PC-9 (cell line): Measurements from ENCODE around the gene FADD. TPM values are rescaled to one million over a fixed set of nuclear protein-coding genes. Genes with fewer than 3 reads are reported as not detected.

Experiments used
- BruUV-seq: library from RNA; stranded (reverse); fragments of 400-500 nt; replicated peaks from 2 replicates; lab custom pipeline; 2021; lab: Mats Ljungman, UMichigan
- CTCF ChIA-PET: fragments of 300-600 bp; sonication (Branson Sonifier 250); formaldehyde crosslinking; loops from one replicate; lab custom pipeline; 2022; ENCODE audit warnings: antibody characterized with exemption; lab: Charles Lee
- POLR2A ChIA-PET: fragments of 300-600 bp; sonication (Branson Sonifier 250); formaldehyde crosslinking; loops from one replicate; lab custom pipeline; 2022; ENCODE audit warnings: antibody characterized with exemption; ENCODE audit not compliant: unreplicated experiment; lab: Charles Lee
- DNase-seq, 2 experiments: peaks; one replicate each; pipeline versions ENCODE4 v3.0.0 to v3.0.0-alpha.2; 2015 to 2022; ENCODE audit warnings: mixed read lengths in 1 of 2
- H2AFZ ChIP-seq: fragments of 200-600 bp; sonication (generic); 2 replicates; pipeline ENCODE4 v1.8.1; 2017; ENCODE audit warnings: antibody characterized with exemption
- H3F3A ChIP-seq: fragments of 200-600 bp; sonication (generic); 2 replicates; pipeline ENCODE4 v1.8.1; 2017; ENCODE audit warnings: antibody characterized with exemption, mild to moderate bottlenecking, low read depth; ENCODE audit not compliant: insufficient read depth
- H3K27ac ChIP-seq: fragments of 200-600 bp; sonication (generic); 2 replicates; pipeline ENCODE4 v1.6.1; 2016; ENCODE audit warnings: mixed run types
- H3K27me3 ChIP-seq: fragments of 200-600 bp; sonication (generic); 2 replicates; pipeline ENCODE4 v1.6.1; 2016; ENCODE audit warnings: low read depth, mixed run types; ENCODE audit not compliant: insufficient read depth
- H3K36me3 ChIP-seq: fragments of 200-600 bp; sonication (generic); 2 replicates; pipeline ENCODE4 v1.6.1; 2016; ENCODE audit warnings: low read depth, mixed run types
- H3K4me1 ChIP-seq: fragments of 200-600 bp; sonication (generic); replicated peaks from 2 replicates; pipeline ENCODE4 v1.6.1; 2016; ENCODE audit warnings: mixed run types; ENCODE audit not compliant: insufficient read depth
- H3K4me2 ChIP-seq: fragments of 200-600 bp; sonication (generic); 2 replicates; pipeline ENCODE4 v1.6.1; 2017; ENCODE audit warnings: mixed run types
- H3K4me3 ChIP-seq: fragments of 200-600 bp; sonication (generic); 2 replicates; pipeline ENCODE4 v1.6.1; 2016; ENCODE audit warnings: mixed run types
- H3K79me2 ChIP-seq: fragments of 200-600 bp; sonication (generic); 2 replicates; pipeline ENCODE4 v1.6.1; 2017; ENCODE audit warnings: low read depth, mixed run types
- H3K9me2 ChIP-seq: fragments of 200-600 bp; sonication (generic); 2 replicates; pipeline ENCODE4 v1.8.1; 2017; ENCODE audit warnings: mild to moderate bottlenecking; ENCODE audit not compliant: insufficient read depth
- H3K9me3 ChIP-seq: fragments of 200-600 bp; sonication (generic); 2 replicates; pipeline ENCODE4 v1.8.1; 2016; ENCODE audit warnings: low read depth; ENCODE audit not compliant: insufficient read depth
- H4K20me1 ChIP-seq: fragments of 200-600 bp; sonication (generic); 2 replicates; pipeline ENCODE4 v1.8.1; 2017; ENCODE audit not compliant: insufficient read depth
- EZH2 ChIP-seq: fragments of 200-600 bp; sonication (generic); IDR thresholded peaks from 2 replicates; pipeline ENCODE4 v1.8.0; 2017; ENCODE audit warnings: antibody characterized with exemption, low read depth
- intact Hi-C: fragments of 100-400 bp; cut with micrococcal nuclease; formaldehyde crosslinking; loops from one replicate; pipeline ENCODE4 v1.10.0; 2022; ENCODE audit not compliant: unreplicated experiment
- total RNA-seq: library from RNA; stranded (reverse); gene quantifications from 2 replicates; pipeline ENCODE4 v1.2.3, GENCODE V29; 2021
- TF ChIP-seq, protein P1 (sequence below): fragments of 200-600 bp; sonication (generic); conservative IDR thresholded peaks from 2 replicates; pipeline ENCODE4 v1.6.1; 2017; ENCODE audit warnings: mixed run types, antibody characterized with exemption, mild to moderate bottlenecking, moderate library complexity

FADD gene
- total RNA-seq, 1 experiment from 2014 or later, result 47.8 TPM

DNA sequence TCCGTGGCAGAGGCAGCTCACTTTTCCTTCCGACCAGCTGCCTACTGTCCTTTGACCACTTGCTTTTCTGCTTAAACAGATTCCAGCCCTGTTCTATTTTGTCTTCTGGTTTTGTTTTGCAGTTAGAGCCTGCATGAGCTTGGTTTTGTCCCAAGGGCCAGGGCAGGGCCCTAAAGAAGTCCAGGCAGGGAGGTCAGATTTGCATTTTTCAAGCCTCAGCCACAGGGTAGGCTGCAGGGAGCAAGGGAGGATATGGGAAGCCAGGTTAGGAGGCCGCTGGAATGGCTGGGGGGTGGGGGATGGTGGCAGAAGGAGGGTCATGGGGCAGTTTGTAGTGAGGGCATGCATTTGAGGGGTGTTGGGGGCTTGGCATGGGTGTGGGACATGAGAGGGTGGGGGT is 23.1 kb downstream of the FADD start:
- no peaks in the 10 kb centered on the region for H3K9me2 ChIP-seq
- DNase-seq, result no peak
- ChIA-PET CTCF (no interaction called here), POLR2A (no interaction called here)
- intact Hi-C loops, result no loop called here
- no peaks in the 10 kb centered on the region for H3K36me3 ChIP-seq
- H4K20me1 ChIP-seq, result no peaks in the 10 kb centered on the region
- no TSS peak for BruUV-seq
- TF ChIP-seq EZH2, result no peak
- TF ChIP-seq, protein P1, sequence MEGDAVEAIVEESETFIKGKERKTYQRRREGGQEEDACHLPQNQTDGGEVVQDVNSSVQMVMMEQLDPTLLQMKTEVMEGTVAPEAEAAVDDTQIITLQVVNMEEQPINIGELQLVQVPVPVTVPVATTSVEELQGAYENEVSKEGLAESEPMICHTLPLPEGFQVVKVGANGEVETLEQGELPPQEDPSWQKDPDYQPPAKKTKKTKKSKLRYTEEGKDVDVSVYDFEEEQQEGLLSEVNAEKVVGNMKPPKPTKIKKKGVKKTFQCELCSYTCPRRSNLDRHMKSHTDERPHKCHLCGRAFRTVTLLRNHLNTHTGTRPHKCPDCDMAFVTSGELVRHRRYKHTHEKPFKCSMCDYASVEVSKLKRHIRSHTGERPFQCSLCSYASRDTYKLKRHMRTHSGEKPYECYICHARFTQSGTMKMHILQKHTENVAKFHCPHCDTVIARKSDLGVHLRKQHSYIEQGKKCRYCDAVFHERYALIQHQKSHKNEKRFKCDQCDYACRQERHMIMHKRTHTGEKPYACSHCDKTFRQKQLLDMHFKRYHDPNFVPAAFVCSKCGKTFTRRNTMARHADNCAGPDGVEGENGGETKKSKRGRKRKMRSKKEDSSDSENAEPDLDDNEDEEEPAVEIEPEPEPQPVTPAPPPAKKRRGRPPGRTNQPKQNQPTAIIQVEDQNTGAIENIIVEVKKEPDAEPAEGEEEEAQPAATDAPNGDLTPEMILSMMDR, result no peak
- no peaks in the 10 kb centered on the region for H3K9me3 ChIP-seq
- H3K27ac ChIP-seq, result no peak overlapping the region
- H2AFZ ChIP-seq, result no peak overlapping the region
- H3K4me1 ChIP-seq, result peaks cover 9% of the 10 kb centered on the region
- no peak overlapping the region for H3K4me3 ChIP-seq
- peaks cover 5% of the 10 kb centered on the region; the same call in 1 of the 2 replicates for H3F3A ChIP-seq
- H3K27me3 ChIP-seq, result no peaks in the 10 kb centered on the region
- 0 out of 2 replicates have a peak overlapping the region, but pooled peaks have one; percentile 33 for H3K4me2 ChIP-seq
- no peaks in the 10 kb centered on the region for H3K79me2 ChIP-seq

DNA sequence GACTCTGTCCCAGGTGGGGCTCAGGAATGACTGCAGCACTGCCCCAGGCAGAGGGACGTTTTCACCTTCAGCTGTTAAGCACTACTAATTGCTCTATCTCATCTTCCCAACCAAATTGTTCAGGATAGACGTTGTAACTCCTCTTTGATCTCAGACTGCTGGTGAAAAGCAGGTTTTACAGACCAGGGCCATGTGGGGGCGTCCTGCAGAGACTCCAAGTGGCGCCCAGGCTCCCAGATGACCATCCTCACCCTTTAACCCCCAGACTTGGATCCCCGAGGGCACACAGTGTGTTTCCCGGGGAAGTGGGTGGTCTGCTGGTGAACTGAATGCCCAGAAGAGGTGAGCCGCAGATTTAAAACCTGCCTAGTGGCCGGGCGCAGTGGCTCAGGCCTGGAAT is 23.9 kb downstream of the FADD start:
- peak in 1 of 2 experiments; percentile 40 for DNase-seq
- TF ChIP-seq, protein P1, result peak; percentile 72
- TF ChIP-seq EZH2, result no peak
- Histone ChIP-seq H2AFZ (no peak overlapping the region), H3F3A (peaks cover 5% of the 10 kb centered on the region; the same call in 1 of the 2 replicates), H3K36me3 (no peaks in the 10 kb centered on the region), H3K4me1 (peaks cover 9% of the 10 kb centered on the region), H3K9me3 (no peaks in the 10 kb centered on the region), H3K27me3 (no peaks in the 10 kb centered on the region), H3K4me3 (no peak overlapping the region), H3K79me2 (no peaks in the 10 kb centered on the region), H3K27ac (no peak overlapping the region), H3K4me2 (no peak overlapping the region), H4K20me1 (no peaks in the 10 kb centered on the region), H3K9me2 (no peaks in the 10 kb centered on the region)
- BruUV-seq, result no TSS peak
- ChIA-PET POLR2A (interaction anchor here (0.6 kb wide), 1 partner anchor 44 kb away, joined by 3 read pairs; no protein-coding TSS in a partner anchor), CTCF (no interaction called here)
- intact Hi-C loops, result no loop called here

DNA sequence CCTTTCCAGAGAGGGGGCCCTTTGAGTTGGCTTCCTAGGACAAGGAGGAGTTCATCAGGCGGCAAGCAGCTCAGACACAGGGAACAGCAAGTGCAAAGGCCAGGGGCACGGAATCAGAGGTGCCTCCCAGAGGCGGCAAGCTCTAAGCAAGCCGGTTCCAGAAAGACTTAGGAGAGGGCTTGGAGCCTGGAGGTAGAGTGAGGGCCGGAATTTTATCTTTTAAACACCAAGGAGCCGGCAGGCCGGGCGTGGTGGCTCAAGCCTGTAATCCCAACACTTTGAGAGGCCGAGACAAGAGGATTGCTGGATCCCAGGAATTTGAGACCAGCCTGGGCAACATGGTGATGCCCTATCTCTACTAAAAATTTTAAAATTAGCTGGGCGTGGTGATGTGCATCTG is 26.6 kb downstream of the FADD start:
- no peaks in the 10 kb centered on the region for H3K9me3 ChIP-seq
- no peak for TF ChIP-seq EZH2
- TF ChIP-seq, protein P1, result no peak
- no peak for DNase-seq
- BruUV-seq, result no TSS peak
- peaks cover 24% of the 10 kb centered on the region for H3F3A ChIP-seq
- ChIA-PET POLR2A (interaction anchor here (0.6 kb wide), 1 partner anchor 356 kb away, joined by 4 read pairs; no protein-coding TSS in a partner anchor), CTCF (no interaction called here)
- intact Hi-C loops, result no loop called here
- H4K20me1 ChIP-seq, result no peaks in the 10 kb centered on the region
- H3K9me2 ChIP-seq, result no peaks in the 10 kb centered on the region
- H3K36me3 ChIP-seq, result no peaks in the 10 kb centered on the region
- H3K4me1 ChIP-seq, result peaks cover 24% of the 10 kb centered on the region
- H3K27me3 ChIP-seq, result no peaks in the 10 kb centered on the region
- H3K4me2 ChIP-seq, result no peak overlapping the region
- no peak overlapping the region for H3K27ac ChIP-seq
- H3K79me2 ChIP-seq, result no peaks in the 10 kb centered on the region
- H3K4me3 ChIP-seq, result no peak overlapping the region
- no peak overlapping the region for H2AFZ ChIP-seq
